ENCODE results near the gene DTHD1. TPM values are rescaled to one million over a fixed set of nuclear protein-coding genes. Genes with fewer than 3 reads are reported as not detected.

The DTHD1 gene
- total RNA-seq, 3 donors from 2014 or later, result 0.12 to 0.55 (median 0.22) TPM

GRCh38 chr4:36391411-36391810 lies 110.0 kb downstream of the DTHD1 start:
- no peak for DNase-seq
- no peak for ATAC-seq
- Histone ChIP-seq H3K4me3 (no peak overlapping the region), H3K36me3 (ENCODE audit: low read depth) (no peaks in the 10 kb centered on the region), H3K9me3 (no peaks in the 10 kb centered on the region), H3K4me1 (ENCODE audit: low read depth) (no peaks in the 10 kb centered on the region)
- intact Hi-C loops (cut with DNase I, micrococcal nuclease), result no loop called here
- TF ChIP-seq CTCF (IDR thresholded peaks at IDR 0.05), result no peak

DNA sequence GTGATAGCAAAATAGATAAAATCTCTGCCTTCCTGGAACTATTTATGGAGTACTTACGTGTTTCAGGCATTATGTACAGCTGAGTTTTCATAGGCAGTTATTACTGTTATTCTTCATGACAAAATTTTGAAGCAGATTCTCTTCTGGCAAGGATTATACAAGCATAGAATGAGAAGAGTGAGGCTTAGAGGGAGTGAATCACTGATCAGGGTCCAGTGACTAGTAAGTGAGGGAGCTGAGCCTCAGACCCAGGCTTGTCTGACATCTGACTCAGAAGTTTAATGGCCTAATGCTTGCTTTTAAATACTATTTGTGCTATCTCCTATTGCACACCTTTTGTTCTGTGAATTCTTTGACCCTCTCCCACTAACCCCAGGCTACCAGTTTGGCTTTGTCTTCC lies 110.6 kb downstream of the DTHD1 start:
- Histone ChIP-seq H3K9me3 (no peaks in the 10 kb centered on the region), H3K4me3 (no peak overlapping the region), H3K36me3 (ENCODE audit: low read depth) (no peaks in the 10 kb centered on the region), H3K4me1 (ENCODE audit: low read depth) (no peaks in the 10 kb centered on the region)
- intact Hi-C loops (cut with DNase I, micrococcal nuclease), result no loop called here
- ATAC-seq (no peak), DNase-seq (no peak)
- no peak for TF ChIP-seq CTCF (IDR thresholded peaks at IDR 0.05)

GRCh38 chr4:36392916-36393315 lies 111.5 kb downstream of the DTHD1 start:
- no peak for TF ChIP-seq CTCF (IDR thresholded peaks at IDR 0.05)

More at GRCh38 chr4:36392916-36393315, 111.5 kb downstream of the DTHD1 start:
- no peak overlapping the region for H3K4me3 ChIP-seq
- ATAC-seq (no peak), DNase-seq (no peak)
- intact Hi-C loops (cut with DNase I, micrococcal nuclease), result no loop called here
- no peaks in the 10 kb centered on the region for H3K9me3 ChIP-seq
- H3K36me3 ChIP-seq (ENCODE audit: low read depth), result no peaks in the 10 kb centered on the region
- no peaks in the 10 kb centered on the region for H3K4me1 ChIP-seq (ENCODE audit: low read depth)

Other genes with a start within 250 kb of the DTHD1 start
- gene ARAP2, start 37.1 kb upstream of the DTHD1 start, total RNA-seq, result 10 to 100 TPM; 21.7 to 27.9 (median 22.5) TPM

Measured in mucosa of descending colon (tissue), 3 donors.